Measurements from ENCODE around the gene SIRT4.

DNA sequence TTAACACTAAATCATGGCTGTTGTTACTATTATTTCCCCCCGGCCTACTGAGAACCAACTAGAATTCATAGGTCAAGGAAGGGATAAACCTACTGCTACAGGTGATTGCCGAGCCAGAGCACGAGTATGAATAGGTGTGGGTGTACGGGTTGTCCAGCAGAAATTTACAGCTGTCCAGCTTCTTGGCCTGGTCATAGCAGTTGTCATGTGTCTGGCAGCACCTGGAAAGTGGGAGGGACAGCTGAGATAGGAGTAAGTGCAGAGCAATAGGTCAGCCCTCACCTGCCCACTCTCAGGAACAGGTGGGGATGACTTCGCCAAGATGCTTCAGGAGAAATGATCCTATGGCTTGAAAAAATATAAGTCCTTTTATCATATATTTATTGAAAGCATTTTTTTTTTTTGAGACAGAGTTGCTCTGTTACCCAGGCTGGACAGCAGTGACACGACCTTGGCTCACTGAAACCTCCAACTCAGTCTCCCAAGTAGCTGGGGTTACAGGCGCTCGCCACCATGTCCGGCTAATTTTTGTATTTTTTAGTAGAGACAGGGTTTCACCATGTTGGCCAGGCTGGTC lies 22.8 kb downstream of the SIRT4 start:
- TF ChIP-seq CTCF (IDR thresholded peaks at IDR 0.05; ENCODE audit: insufficient read depth, low read depth, low read length): no peak
- no peak for TF ChIP-seq EZH2 (IDR thresholded peaks at IDR 0.05; ENCODE audit: insufficient read depth, low read length)
